SIG-M5 treated with dmso at 0.1 percent for 504 hours (cell line): Measurements from ENCODE around the gene AKR1A1.
A peak's percentile ranks its signal among the peaks of the same experiment; 100 is the strongest.
"Not testable (repeated sequence)": the region's sequence is repeated elsewhere in the genome, so short reads cannot be mapped to it uniquely, and the experiment has no call there.

Source experiments
- DNase-seq: peaks from one replicate; lab custom pipeline; 2025; ENCODE audit not compliant: unreplicated experiment; lab: John Stamatoyannopoulos, UW

Gene AKR1A1

DNA sequence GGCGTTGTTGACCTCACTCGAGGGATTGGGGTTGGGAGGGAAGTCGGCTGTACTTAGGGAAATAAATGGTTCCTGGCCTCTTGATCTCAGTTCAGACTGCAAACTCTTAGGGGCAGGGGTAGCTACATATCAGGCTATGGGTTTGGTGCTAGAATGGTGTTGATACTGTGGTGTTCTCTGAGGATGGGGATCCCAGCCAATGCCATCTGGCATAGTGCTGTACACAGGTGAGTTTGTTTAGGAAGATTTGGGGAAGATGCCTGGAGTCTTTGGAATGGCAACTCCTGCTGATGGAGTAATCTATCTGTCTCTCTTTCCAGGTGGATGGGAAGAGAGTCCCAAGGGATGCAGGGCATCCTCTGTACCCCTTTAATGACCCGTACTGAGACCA is 18.9 kb downstream of the AKR1A1 start:
- no peak for DNase-seq

- peak; percentile 59 for DNase-seq
These were observed 19.4 kb downstream of the AKR1A1 start for GRCh38 chr1:45569962-45570581.

DNA sequence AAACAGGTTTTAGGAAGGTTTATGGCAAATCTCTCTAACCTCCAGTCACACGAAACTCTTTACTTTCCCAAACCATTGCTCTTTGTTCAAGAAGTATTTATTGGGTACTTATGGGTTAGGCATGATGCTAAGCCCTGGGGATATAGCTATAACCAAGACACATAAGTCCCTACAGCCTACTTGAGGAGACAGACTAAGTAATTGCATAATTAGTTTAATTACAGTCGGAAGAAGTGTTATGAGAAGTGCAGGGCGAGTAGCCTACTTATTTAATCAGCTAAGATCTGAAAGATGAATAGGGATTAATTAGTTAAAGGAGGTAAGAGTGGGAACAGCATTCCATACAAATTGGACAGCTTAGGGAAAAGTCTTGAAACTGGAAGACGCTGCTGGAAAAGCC is 20.0 kb downstream of the AKR1A1 start:
- DNase-seq, result no peak

DNA sequence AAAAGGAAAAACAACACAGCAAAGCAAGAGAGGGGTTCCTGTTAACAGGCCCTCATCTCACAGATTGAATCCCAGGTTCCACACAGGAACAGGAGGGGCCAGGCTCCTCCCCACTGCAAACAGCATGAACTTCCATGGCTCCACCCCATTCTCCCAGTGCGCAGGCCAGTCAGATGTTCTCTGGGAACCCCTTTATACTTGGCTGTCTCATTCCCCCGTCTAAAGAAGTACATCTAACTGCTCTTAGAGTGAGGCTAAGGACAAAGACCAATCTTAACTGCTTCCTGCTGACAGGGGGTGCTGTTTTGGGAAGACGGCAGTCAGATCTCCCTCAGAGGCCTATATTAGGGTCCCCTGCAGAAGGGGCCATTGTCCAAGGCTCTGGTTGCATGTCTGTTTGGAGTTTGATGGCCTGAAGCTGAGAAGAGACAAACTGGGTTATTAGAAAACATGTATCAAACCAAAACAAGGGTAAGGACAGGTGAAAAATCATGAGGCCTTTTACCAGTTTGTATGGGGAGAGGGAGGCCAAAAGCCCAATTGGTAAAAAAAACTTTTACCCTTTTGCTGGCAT is 22.7 kb downstream of the AKR1A1 start:
- no peak for DNase-seq

DNA sequence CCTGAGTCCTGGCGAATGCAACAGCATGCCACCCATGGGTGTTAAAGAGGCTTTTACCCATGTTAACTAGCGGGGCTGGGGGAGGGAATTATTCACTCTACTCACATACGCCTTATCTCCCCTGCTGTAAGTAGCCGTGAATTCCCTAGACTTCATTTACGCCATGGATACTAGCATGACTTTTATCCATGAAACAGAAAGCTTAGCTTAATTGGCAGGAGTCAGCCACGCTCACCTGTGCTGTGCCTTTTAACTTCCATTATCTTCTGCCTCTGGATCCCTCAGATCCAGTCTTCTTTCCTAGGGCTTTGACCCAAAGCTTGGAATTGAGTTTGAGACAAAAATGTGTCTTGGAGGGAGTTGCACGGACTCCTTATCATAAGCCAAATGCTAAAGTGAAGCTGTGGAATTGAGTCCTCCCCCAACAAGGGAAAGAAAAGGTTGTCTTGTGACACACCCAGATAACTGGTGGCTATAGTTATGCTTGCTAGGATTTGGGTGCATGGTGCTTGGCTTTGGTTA is 23.5 kb downstream of the AKR1A1 start:
- DNase-seq, result no peak

GRCh38 chr1:45583264-45583665 is 32.6 kb downstream of the AKR1A1 start:
- peak; percentile 97 for DNase-seq

- peak; percentile 64 for DNase-seq
These were observed 33.2 kb downstream of the AKR1A1 start, which contains the start of gene NASP for GRCh38 chr1:45583666-45584350. Gene NASP (plus strand): TSS chr1:45584041. CDS start chr1:45584147, 106 bp downstream.

GRCh38 chr1:45584351-45585109 is 33.9 kb downstream of the AKR1A1 start:
- peak; percentile 76 for DNase-seq

DNA sequence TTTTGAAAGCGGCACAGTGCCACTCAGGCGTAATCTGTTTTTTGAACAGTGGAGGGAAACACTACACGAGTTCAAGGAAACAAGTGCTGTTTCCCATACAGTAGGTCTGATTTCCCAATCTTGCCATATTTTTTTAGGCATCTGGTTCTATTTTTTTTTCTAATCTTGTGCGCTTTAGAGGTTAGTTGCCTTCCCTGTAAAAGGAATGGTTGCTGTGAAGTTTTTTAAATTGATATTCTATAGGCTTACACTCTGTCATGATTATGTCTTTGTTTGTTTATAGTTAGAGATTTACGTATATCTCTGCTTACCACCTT is 34.4 kb downstream of the AKR1A1 start:
- DNase-seq, result no peak

DNA sequence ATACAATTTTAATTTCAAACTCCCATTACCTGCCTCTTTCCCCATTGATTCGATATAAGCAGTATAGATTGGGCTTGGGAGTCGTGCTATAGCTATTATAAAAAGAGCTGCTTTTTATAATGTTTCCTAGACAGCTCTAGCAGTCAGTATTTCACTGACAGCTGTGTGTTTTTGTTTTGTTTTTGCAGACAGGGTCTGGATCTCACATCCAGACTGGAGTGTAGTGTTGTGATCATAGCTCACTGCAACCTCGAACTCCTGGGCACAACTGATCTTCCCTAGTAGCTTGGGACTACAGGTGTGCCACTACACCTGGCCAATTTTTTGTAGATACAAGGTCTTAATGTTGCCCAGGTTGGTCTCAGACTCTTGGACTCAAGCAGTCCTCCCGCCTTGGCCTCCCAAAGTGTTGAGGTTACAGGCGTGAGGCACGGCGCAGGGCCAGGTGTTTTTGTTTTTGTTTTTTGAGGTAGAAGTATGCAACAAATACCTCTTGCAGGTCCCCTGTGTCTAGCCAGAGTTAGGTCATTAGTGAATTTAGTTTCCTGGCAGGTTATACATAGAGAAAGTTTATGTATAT is 35.0 kb downstream of the AKR1A1 start:
- no peak for DNase-seq

DNA sequence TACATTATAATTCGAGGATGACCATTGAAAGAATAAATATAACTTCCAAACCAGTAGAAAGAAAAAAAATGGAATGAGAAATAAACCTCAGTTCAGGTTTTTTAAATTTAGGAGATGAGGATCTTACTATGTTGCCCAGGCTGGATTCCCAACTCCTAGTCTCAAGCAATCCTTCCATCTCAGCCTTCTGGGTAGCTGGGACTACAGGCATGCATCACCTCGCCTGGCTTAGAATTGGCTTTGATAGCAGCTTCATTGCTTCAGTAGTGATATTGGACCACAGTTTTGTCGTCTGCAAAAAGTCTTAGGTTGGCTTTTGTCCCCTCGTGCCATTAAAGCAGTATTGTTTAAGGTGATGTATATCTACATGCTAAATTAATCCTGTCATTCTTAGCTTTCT is 36.1 kb downstream of the AKR1A1 start:
- no peak for DNase-seq

GRCh38 chr1:45589861-45590260 is 39.2 kb downstream of the AKR1A1 start:
- no peak for DNase-seq

DNA sequence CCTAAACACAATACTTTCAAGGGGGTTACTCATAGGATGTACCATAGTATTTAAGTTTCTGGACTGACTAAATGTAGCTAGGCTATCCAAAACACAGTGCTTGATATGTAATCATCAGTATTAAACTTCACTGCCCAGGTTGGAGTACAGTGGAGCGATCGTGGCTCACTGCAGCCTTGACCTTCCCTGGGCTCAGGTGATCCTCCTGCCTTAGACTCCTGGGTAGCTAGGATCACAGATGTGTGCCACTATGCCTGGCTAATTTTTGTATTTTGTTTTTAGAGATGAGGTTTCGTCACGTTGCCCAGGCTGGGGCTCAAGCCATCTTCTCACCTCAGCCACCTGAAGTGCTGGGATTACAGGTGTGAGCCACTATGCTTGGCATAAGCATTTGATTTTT is 43.8 kb downstream of the AKR1A1 start:
- no peak for DNase-seq

DNA sequence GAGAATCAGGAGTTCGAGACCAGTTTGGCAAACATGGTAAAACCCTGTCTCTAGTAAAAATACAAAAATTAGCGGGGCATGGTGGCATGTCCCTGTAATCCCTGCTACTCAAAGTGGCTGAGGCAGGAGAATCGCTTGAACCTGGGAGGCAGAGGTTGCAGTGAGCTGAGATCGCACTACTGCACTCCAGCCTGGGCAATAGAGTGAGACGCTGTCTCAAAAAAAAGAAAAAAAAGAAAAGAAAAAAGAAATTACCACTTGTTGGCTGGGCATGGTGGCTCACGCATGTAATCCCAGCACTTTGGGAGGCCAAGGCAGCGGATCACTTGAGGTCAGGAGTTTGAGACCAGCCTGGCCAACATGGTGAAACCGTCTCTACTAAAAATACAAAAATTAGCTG is 46.1 kb downstream of the AKR1A1 start:
- not testable (repeated sequence) for DNase-seq

DNA sequence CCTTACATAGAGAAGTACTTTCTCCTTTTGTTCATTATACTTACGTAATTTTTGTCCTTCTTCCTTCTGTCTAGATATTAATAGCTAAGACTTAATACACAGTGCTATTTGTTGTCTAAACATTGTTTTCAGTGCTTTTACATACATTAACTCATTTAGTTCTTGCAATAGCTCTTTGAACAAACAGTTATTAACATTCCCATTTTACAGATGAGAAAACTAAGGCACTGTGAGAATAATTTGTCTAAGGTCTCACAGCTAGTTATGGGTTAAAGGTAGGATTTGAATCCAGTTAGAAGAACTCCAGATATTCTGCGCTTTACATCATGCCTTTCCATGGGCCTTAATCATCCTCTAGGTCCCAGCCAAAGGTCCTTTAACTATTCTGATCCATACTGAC is 53.6 kb downstream of the AKR1A1 start:
- DNase-seq, result no peak

DNA sequence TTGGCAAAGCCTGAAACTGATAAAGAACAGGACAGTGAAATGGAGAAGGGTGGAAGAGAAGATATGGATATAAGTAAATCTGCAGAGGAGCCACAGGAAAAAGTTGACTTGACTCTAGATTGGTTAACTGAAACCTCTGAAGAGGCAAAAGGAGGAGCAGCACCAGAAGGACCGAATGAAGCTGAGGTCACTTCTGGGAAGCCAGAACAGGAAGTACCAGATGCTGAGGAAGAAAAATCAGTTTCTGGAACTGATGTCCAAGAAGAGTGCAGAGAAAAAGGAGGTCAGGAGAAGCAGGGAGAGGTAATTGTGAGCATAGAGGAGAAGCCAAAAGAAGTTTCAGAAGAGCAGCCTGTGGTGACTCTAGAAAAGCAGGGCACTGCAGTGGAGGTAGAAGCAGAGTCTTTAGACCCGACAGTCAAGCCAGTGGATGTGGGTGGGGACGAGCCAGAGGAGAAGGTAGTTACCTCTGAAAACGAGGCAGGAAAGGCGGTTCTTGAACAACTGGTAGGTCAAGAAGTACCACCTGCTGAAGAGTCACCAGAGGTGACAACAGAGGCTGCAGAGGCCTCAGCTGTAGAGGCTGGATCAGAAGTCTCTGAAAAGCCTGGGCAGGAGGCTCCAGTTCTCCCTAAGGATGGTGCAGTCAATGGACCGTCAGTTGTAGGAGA is 56.9 kb downstream of the AKR1A1 start:
- no peak for DNase-seq

GRCh38 chr1:45608175-45609156 is 57.8 kb downstream of the AKR1A1 start:
- DNase-seq, result peak; percentile 19

DNA sequence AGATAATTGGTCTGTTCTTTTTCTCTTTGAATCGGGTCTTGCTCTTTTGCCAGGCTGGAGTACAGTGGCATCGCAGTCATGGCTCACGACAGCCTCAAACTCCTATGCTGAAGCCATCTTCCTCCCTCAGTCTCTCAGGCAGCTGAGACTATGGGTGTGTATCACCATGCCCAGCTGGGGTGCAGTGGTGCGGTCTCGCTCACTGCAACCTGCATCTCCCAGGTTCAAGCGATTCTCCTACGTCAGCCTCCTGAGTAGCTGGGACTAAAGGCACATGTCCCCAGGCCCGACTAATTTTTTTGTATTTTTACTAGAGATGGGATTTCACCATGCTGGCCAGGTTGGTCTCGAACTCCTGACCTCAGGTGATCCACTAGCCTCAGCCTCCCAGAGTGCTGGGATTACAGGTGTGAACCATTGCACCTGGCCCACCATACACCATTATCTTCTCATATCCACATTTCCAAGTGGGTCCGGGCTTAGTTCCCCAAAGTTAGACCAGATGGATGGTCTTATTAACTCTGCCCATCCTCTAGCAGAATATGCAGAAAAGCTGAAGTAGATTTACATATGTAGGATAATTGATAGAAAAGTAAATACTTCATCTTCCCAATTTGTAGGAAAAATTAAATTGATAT is 60.1 kb downstream of the AKR1A1 start:
- DNase-seq, result no peak

DNA sequence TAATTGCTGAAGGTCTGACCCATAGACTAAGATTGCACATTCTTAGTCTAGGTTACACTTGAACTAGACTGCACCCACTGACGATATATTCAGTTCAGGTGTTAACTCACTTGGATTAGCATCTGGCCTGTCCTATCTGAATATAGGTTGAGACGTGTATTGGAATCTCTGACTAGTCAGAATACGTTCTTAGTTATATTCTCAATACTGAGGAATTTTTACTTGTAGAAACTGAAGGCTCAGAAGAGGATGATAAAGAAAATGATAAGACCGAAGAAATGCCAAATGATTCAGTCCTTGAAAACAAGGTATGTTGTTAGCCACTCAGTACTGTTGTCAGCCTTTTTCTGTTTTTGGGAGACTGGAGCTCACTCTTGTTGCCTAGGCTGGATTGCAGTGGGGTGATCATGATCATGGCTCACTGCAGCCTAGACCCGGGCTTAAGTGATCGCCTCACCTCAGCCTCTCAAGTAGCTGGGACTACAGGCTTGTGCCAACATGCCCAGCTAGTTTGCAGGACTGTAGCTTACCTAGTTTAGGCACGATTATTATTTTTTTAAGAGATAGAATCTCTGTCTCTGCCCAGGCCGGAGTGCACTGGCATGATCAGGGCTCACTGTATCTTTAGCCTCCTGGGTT is 62.4 kb downstream of the AKR1A1 start:
- no peak for DNase-seq
